Hepatocyte (in vitro differentiated cells): ENCODE measurements around the gene TMPRSS12. TPM values are rescaled to one million over a fixed set of nuclear protein-coding genes. Genes with fewer than 3 reads are reported as not detected.

Source experiments
- DNase-seq: peaks from one replicate; pipeline ENCODE4 v3.0.0-alpha.2; 2016; ENCODE audit warnings: low spot score
- H2AFZ ChIP-seq: fragments of 200-600 bp; sonication (generic); 2 replicates; pipeline ENCODE4 v1.6.0; 2016; ENCODE audit warnings: antibody characterized with exemption, mild to moderate bottlenecking
- H3K27ac ChIP-seq: fragments of 200-600 bp; sonication (generic); 2 replicates; pipeline ENCODE4 v1.5.1; 2016; ENCODE audit warnings: mild to moderate bottlenecking
- H3K27me3 ChIP-seq: fragments of 200-600 bp; sonication (generic); 2 replicates; pipeline ENCODE4 v1.6.1; 2016
- H3K36me3 ChIP-seq: fragments of 200-600 bp; sonication (generic); replicated peaks from 2 replicates; pipeline ENCODE4 v1.5.1; 2016; ENCODE audit warnings: low read depth; ENCODE audit not compliant: insufficient read depth
- H3K4me1 ChIP-seq: fragments of 200-600 bp; sonication (generic); 2 replicates; pipeline ENCODE4 v1.5.1; 2016; ENCODE audit warnings: mild to moderate bottlenecking, moderate library complexity; ENCODE audit not compliant: insufficient read depth
- H3K4me2 ChIP-seq: fragments of 200-600 bp; sonication (generic); 2 replicates; pipeline ENCODE4 v1.6.0; 2016
- H3K4me3 ChIP-seq: fragments of 200-600 bp; sonication (generic); 2 replicates; pipeline ENCODE4 v1.5.1; 2016; ENCODE audit warnings: mild to moderate bottlenecking
- H3K79me2 ChIP-seq: fragments of 200-600 bp; sonication (generic); 2 replicates; pipeline ENCODE4 v1.6.0; 2017; ENCODE audit warnings: mild to moderate bottlenecking
- H3K9me2 ChIP-seq: fragments of 200-600 bp; sonication (generic); replicated peaks from 2 replicates; pipeline ENCODE4 v1.6.0; 2017; ENCODE audit warnings: mild to moderate bottlenecking; ENCODE audit not compliant: insufficient read depth
- H3K9me3 ChIP-seq: fragments of 200-600 bp; sonication (generic); 2 replicates; pipeline ENCODE4 v1.5.1; 2016; ENCODE audit warnings: low read depth, mild to moderate bottlenecking
- H4K20me1 ChIP-seq: fragments of 200-600 bp; sonication (generic); 2 replicates; pipeline ENCODE4 v1.6.0; 2016; ENCODE audit warnings: mild to moderate bottlenecking; ENCODE audit not compliant: insufficient read depth, poor library complexity, severe bottlenecking
- EZH2 ChIP-seq: fragments of 200-600 bp; sonication (generic); IDR thresholded peaks from 2 replicates; pipeline ENCODE4 v1.6.1; 2016; ENCODE audit warnings: antibody characterized with exemption, mild to moderate bottlenecking, borderline replicate concordance
- EZH2phosphoT487 ChIP-seq: fragments of 200-600 bp; sonication (generic); IDR thresholded peaks from one replicate; pipeline ENCODE4 v1.6.1; 2018; ENCODE audit warnings: antibody characterized with exemption, mild to moderate bottlenecking, low read depth, moderate library complexity; ENCODE audit not compliant: unreplicated experiment, severe bottlenecking
- WGBS: methylation state at CpG from one replicate; pipeline ENCODE4 v1.1.6; 2016; ENCODE audit warnings: low lambda C conversion rate; ENCODE audit errors: missing lambda C conversion rate; 5-methylcytosine and 5-hydroxymethylcytosine counted together
- polyA plus RNA-seq: library from polyadenylated mRNA; unstranded; fragments of >200 nt; fragmentation: Nextera tagmentation; extraction: Ambion mirVana; gene quantifications from 2 replicates; pipeline ENCODE4 v1.2.1, GENCODE V29; 2016
- small RNA-seq: library from RNA; depleted of rRNA; stranded (forward); fragments of <200 nt; gene quantifications from one replicate; pipeline ENCODE3, GENCODE V24; 2014
- total RNA-seq: library from RNA; depleted of rRNA; stranded (reverse); fragments of >200 nt; gene quantifications from 2 replicates; pipeline ENCODE4 v1.2.3, GENCODE V29; 2014
- TF ChIP-seq, protein P1 (sequence below): fragments of 200-600 bp; sonication (generic); IDR thresholded peaks from 2 replicates; pipeline ENCODE4 v1.5.1; 2016; ENCODE audit warnings: antibody characterized with exemption, mild to moderate bottlenecking; ENCODE audit not compliant: poor library complexity

The TMPRSS12 gene
- total and polyA plus RNA-seq, 2 experiments from 2014 or later, result not detected

DNA sequence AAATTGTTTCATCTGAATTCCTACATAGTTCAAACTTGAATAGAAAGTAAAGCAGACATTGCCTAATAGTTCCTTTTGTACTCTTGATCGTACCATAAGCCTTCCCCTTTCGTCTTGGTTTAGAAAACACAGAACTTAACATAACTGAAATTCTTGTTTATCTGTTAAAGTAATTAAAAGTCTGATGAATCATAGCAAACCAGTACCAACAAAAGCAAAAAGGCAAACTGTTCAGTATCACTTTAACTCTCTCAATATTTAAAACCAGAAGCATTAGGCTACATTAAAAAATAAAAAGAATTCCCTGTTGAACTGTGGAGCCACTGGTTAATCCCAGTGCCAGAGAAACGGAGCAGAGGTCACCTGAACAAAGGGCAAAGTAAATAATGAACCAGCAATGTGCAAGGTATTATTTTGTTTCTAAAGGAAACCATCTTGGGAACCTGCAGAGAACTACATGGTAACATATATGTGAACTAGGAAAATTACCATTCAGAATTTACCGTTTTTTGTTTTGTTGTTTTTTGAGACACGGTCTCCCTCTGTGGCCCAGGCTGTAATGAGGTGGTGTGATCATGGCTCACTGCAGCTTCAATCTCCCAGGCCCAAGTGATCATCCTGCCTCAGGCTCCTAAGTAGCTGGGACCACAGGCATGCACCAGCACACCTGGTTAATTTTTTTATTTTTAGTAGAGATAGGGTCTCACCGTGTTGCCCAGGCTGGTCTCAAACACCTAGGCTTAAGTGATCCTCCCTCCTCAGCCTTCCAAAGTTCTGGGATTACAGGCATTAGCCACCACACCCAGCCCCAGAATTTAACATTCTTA is 92.5 kb downstream of the TMPRSS12 start:
- Histone ChIP-seq H3K36me3 (no peaks in the 10 kb centered on the region), H3K4me2 (peak overlapping the region; percentile 54), H4K20me1 (no peaks in the 10 kb centered on the region), H3K4me3 (no peak overlapping the region), H3K9me2 (no peaks in the 10 kb centered on the region), H2AFZ (no peak overlapping the region), H3K79me2 (peaks cover 2% of the 10 kb centered on the region), H3K27me3 (no peaks in the 10 kb centered on the region), H3K9me3 (no peaks in the 10 kb centered on the region), H3K27ac (peak overlapping the region; percentile 94), H3K4me1 (peaks cover 49% of the 10 kb centered on the region)
- DNase-seq, result no peak
- WGBS, result 36% methylated on average over 6 of the region's 6 CpGs
- TF ChIP-seq EZH2phosphoT487, result no peak
- TF ChIP-seq, protein P1, sequence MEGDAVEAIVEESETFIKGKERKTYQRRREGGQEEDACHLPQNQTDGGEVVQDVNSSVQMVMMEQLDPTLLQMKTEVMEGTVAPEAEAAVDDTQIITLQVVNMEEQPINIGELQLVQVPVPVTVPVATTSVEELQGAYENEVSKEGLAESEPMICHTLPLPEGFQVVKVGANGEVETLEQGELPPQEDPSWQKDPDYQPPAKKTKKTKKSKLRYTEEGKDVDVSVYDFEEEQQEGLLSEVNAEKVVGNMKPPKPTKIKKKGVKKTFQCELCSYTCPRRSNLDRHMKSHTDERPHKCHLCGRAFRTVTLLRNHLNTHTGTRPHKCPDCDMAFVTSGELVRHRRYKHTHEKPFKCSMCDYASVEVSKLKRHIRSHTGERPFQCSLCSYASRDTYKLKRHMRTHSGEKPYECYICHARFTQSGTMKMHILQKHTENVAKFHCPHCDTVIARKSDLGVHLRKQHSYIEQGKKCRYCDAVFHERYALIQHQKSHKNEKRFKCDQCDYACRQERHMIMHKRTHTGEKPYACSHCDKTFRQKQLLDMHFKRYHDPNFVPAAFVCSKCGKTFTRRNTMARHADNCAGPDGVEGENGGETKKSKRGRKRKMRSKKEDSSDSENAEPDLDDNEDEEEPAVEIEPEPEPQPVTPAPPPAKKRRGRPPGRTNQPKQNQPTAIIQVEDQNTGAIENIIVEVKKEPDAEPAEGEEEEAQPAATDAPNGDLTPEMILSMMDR, result no peak
- TF ChIP-seq EZH2, result no peak

- H3K4me3 ChIP-seq, result no peak overlapping the region
- no peak overlapping the region for H2AFZ ChIP-seq
- peaks cover 44% of the 10 kb centered on the region for H3K4me1 ChIP-seq
- H3K9me2 ChIP-seq, result no peaks in the 10 kb centered on the region
- H4K20me1 ChIP-seq, result no peaks in the 10 kb centered on the region
- no peak for DNase-seq
- H3K27me3 ChIP-seq, result no peaks in the 10 kb centered on the region
- no peaks in the 10 kb centered on the region for H3K79me2 ChIP-seq
- no peak overlapping the region for H3K4me2 ChIP-seq
- no peaks in the 10 kb centered on the region for H3K36me3 ChIP-seq
- TF ChIP-seq, protein P1, result no peak
- TF ChIP-seq EZH2 (no peak), EZH2phosphoT487 (no peak)
- peak overlapping the region; percentile 94 for H3K27ac ChIP-seq
- WGBS, result 86% methylated on average over 9 of the region's 9 CpGs
- H3K9me3 ChIP-seq, result no peaks in the 10 kb centered on the region
Observed at GRCh38 chr12:50936821-50937530, 94.2 kb downstream of the TMPRSS12 start.

Small RNA genes within 50 kb of the gene (small RNA-seq; reads per million reads assigned to genes)
- gene AC013244.2, result not detected
- not detected for gene RN7SL519P

Other genes with a start within 250 kb of the TMPRSS12 start
- 35.5 and 36.1 TPM in 2 replicates for gene ATF1, start 78.8 kb upstream of the TMPRSS12 start, total RNA-seq
- gene ATF1, start 78.8 kb upstream of the TMPRSS12 start, polyA plus RNA-seq, result 24.1 and 24.7 TPM in 2 replicates
- not detected in 2 replicates for gene HIGD1C, start 109.6 kb downstream of the TMPRSS12 start, total RNA-seq
- not detected in 2 replicates for gene HIGD1C, start 109.6 kb downstream of the TMPRSS12 start, polyA plus RNA-seq
- gene SLC11A2, start 183.5 kb downstream of the TMPRSS12 start, total RNA-seq, result 62.5 and 63.8 TPM in 2 replicates
- 44.3 and 49.0 TPM in 2 replicates for gene SLC11A2, start 183.5 kb downstream of the TMPRSS12 start, polyA plus RNA-seq
- 52.8 and 58.5 TPM in 2 replicates for gene LETMD1, start 205.4 kb downstream of the TMPRSS12 start, total RNA-seq
- 23.9 and 24.8 TPM in 2 replicates for gene LETMD1, start 205.4 kb downstream of the TMPRSS12 start, polyA plus RNA-seq
- gene CSRNP2, start 240.7 kb downstream of the TMPRSS12 start, total RNA-seq, result 30.5 and 31.3 TPM in 2 replicates
- 23.2 and 25.8 TPM in 2 replicates for gene CSRNP2, start 240.7 kb downstream of the TMPRSS12 start, polyA plus RNA-seq